ENCODE measurements around the gene PRKAR2A. TPM values are rescaled to one million over a fixed set of nuclear protein-coding genes. Genes with fewer than 3 reads are reported as not detected.

The PRKAR2A gene
- total and polyA plus RNA-seq, 2 donors (not counting 1 experiment from before 2014, with no cell fraction given), result 17.8 to 19.1 TPM

DNA sequence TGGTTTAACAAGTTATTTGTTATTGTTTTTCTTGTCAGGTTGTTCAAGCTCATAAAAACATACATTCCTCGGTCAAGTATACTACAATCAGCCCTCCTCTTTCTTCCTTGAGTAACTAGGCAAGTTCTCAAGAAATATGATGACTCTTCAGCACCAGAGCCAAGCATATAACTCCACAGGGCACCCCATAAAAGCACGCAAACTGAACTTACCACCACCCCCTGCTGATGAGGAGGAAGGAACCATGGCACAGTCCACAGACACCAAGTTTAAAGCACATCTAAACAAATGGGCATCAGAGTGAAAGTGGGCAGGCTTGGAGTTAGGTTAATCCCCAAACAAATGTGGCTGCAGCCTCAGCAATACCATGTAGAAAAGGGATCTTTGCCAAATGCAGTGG lies 135.9 kb downstream of the PRKAR2A start:
- no peak for TF ChIP-seq EZH2 (IDR thresholded peaks at IDR 0.05; ENCODE audit: low read length, missing control alignments)
- TF ChIP-seq, protein P1, sequence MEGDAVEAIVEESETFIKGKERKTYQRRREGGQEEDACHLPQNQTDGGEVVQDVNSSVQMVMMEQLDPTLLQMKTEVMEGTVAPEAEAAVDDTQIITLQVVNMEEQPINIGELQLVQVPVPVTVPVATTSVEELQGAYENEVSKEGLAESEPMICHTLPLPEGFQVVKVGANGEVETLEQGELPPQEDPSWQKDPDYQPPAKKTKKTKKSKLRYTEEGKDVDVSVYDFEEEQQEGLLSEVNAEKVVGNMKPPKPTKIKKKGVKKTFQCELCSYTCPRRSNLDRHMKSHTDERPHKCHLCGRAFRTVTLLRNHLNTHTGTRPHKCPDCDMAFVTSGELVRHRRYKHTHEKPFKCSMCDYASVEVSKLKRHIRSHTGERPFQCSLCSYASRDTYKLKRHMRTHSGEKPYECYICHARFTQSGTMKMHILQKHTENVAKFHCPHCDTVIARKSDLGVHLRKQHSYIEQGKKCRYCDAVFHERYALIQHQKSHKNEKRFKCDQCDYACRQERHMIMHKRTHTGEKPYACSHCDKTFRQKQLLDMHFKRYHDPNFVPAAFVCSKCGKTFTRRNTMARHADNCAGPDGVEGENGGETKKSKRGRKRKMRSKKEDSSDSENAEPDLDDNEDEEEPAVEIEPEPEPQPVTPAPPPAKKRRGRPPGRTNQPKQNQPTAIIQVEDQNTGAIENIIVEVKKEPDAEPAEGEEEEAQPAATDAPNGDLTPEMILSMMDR (conservative IDR thresholded peaks at IDR 0.05 in 1 of 2, IDR thresholded peaks at IDR 0.05 in 1 of 2; ENCODE audit: low read depth in 1 of 2, low read length in 2 of 2), result no peak
- H3K79me2 ChIP-seq (ENCODE audit: control insufficient read depth, insufficient read depth, low read length), result peaks cover 92% of the 10 kb centered on the region
- no peak overlapping the region for H2AFZ ChIP-seq (ENCODE audit: low read length)
- no peak overlapping the region for H3K9ac ChIP-seq (ENCODE audit: insufficient read depth, low read length)
- no peaks in the 10 kb centered on the region for H3K27me3 ChIP-seq (ENCODE audit: control insufficient read depth, insufficient read depth, low read length)
- no peak overlapping the region for H3K4me2 ChIP-seq (ENCODE audit: extremely low read depth, insufficient read depth, low read length)
- H3K9me3 ChIP-seq (ENCODE audit: control insufficient read depth, insufficient read depth, low read depth, low read length), result no peaks in the 10 kb centered on the region
- peaks cover 3% of the 10 kb centered on the region for H4K20me1 ChIP-seq (ENCODE audit: control insufficient read depth, extremely low read depth, insufficient read depth, low read length)
- H3K4me3 ChIP-seq (replicated peaks in 1 of 4; ENCODE audit: control extremely low read depth in 1 of 4, insufficient read depth in 1 of 4, low read depth in 3 of 4, low read length in 4 of 4), result no peak overlapping the region
- DNase-seq (ENCODE audit: low read depth in 2 of 2), result no peak
- no peak overlapping the region for H3K27ac ChIP-seq (ENCODE audit: insufficient read depth, low read length)
- H3K36me3 ChIP-seq (ENCODE audit: control insufficient read depth, insufficient read depth, low read length), result peaks cover 7% of the 10 kb centered on the region
- H3K4me1 ChIP-seq (ENCODE audit: control insufficient read depth, extremely low read depth, insufficient read depth, low read length), result peaks cover 8% of the 10 kb centered on the region

DNA sequence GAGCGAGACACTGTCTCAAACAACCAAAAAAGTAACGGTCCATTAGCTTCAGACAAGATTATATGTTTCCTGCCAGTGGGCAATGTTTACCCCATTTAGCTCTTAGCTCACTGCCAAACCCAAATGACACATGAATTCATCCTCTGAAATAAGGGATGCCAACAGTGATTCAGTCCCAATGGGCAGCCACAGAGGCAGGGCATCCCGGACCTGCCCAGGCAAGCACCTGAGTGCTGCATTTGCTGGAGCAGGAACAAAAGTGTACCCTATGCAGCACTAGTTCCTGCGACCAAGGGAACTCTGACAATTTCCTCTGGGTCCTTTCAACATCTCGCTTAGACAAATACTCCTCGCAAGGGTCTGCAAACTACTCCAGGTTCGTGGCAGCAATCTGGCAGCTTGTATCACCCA lies 138.6 kb downstream of the PRKAR2A start:
- Histone ChIP-seq H3K36me3 (ENCODE audit: control insufficient read depth, insufficient read depth, low read length) (peaks cover 9% of the 10 kb centered on the region), H3K4me2 (ENCODE audit: extremely low read depth, insufficient read depth, low read length) (peak overlapping the region; percentile 49), H2AFZ (ENCODE audit: low read length) (no peak overlapping the region), H3K4me1 (ENCODE audit: control insufficient read depth, extremely low read depth, insufficient read depth, low read length) (peaks cover 8% of the 10 kb centered on the region), H3K27me3 (ENCODE audit: control insufficient read depth, insufficient read depth, low read length) (no peaks in the 10 kb centered on the region), H3K79me2 (ENCODE audit: control insufficient read depth, insufficient read depth, low read length) (peaks cover 88% of the 10 kb centered on the region), H3K4me3 (replicated peaks in 1 of 4; ENCODE audit: control extremely low read depth in 1 of 4, insufficient read depth in 1 of 4, low read depth in 3 of 4, low read length in 4 of 4) (no peak overlapping the region), H3K27ac (ENCODE audit: insufficient read depth, low read length) (peak overlapping the region; percentile 58), H3K9ac (ENCODE audit: insufficient read depth, low read length) (no peak overlapping the region), H3K9me3 (ENCODE audit: control insufficient read depth, insufficient read depth, low read depth, low read length) (no peaks in the 10 kb centered on the region), H4K20me1 (ENCODE audit: control insufficient read depth, extremely low read depth, insufficient read depth, low read length) (peaks cover 3% of the 10 kb centered on the region)
- DNase-seq (ENCODE audit: low read depth in 2 of 2), result peak in 1 of 2 donors; percentile 48
- TF ChIP-seq, protein P1 (conservative IDR thresholded peaks at IDR 0.05 in 1 of 2, IDR thresholded peaks at IDR 0.05 in 1 of 2; ENCODE audit: low read depth in 1 of 2, low read length in 2 of 2), result no peak
- TF ChIP-seq EZH2 (IDR thresholded peaks at IDR 0.05; ENCODE audit: low read length, missing control alignments), result no peak

GRCh38 chr3:48708481-48708889 lies 139.2 kb downstream of the PRKAR2A start:
- peaks cover 9% of the 10 kb centered on the region for H3K36me3 ChIP-seq (ENCODE audit: control insufficient read depth, insufficient read depth, low read length)
- no peak overlapping the region for H3K4me3 ChIP-seq (replicated peaks in 1 of 4; ENCODE audit: control extremely low read depth in 1 of 4, insufficient read depth in 1 of 4, low read depth in 3 of 4, low read length in 4 of 4)
- no peaks in the 10 kb centered on the region for H3K9me3 ChIP-seq (ENCODE audit: control insufficient read depth, insufficient read depth, low read depth, low read length)
- no peak overlapping the region for H2AFZ ChIP-seq (ENCODE audit: low read length)
- H3K4me1 ChIP-seq (ENCODE audit: control insufficient read depth, extremely low read depth, insufficient read depth, low read length), result peaks cover 8% of the 10 kb centered on the region
- peak; percentile 33 to 66 for DNase-seq (ENCODE audit: low read depth in 2 of 2)
- no peak overlapping the region for H3K4me2 ChIP-seq (ENCODE audit: extremely low read depth, insufficient read depth, low read length)
- H3K79me2 ChIP-seq (ENCODE audit: control insufficient read depth, insufficient read depth, low read length), result peaks cover 87% of the 10 kb centered on the region
- peak overlapping the region; percentile 58 for H3K27ac ChIP-seq (ENCODE audit: insufficient read depth, low read length)
- no peak overlapping the region for H3K9ac ChIP-seq (ENCODE audit: insufficient read depth, low read length)
- peaks cover 3% of the 10 kb centered on the region for H4K20me1 ChIP-seq (ENCODE audit: control insufficient read depth, extremely low read depth, insufficient read depth, low read length)
- no peaks in the 10 kb centered on the region for H3K27me3 ChIP-seq (ENCODE audit: control insufficient read depth, insufficient read depth, low read length)
- TF ChIP-seq, protein P1 (conservative IDR thresholded peaks at IDR 0.05 in 1 of 2, IDR thresholded peaks at IDR 0.05 in 1 of 2; ENCODE audit: low read depth in 1 of 2, low read length in 2 of 2), result no peak
- TF ChIP-seq EZH2 (IDR thresholded peaks at IDR 0.05; ENCODE audit: low read length, missing control alignments), result no peak
